22Rv1 (cell line): ENCODE measurements around the gene USP48.

Source experiments
- CTCF ChIP-seq: fragments of 450-650 bp; IDR thresholded peaks from 2 replicates; pipeline ENCODE4 v1.5.1; 2017; ENCODE audit warnings: mild to moderate bottlenecking
- ZFX ChIP-seq: fragments of 450-650 bp; IDR thresholded peaks from 2 replicates; pipeline ENCODE4 v1.6.1; 2017; ENCODE audit warnings: antibody characterized with exemption, borderline replicate concordance

DNA sequence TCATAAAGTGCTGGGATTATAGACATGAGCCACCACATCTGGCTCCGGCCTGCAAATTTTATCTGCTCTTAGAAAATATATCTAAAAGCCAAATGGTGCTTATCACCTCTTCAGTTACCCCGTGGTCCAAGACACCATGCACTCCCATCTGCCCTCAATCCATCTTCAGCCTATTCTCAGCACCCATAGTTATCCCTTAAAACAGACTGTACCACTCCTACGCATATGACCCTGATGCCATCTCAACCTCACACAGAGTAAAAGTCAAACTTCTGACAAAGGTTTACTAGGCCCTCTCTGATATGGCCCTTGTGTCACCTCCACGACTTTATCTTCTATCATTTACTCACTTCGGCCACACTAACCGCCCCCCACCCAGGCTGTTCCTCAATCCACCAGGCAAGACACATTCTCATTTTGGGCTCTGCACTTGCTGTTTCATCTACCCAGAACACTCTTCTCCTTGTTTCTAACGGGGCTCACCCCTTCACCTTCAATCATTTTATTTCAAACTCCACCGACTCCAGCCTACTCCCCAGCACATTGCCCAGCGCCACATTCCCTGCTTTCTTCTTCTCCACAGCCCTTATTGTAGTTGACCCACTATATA is 33.0 kb downstream of the USP48 start:
- TF ChIP-seq CTCF (no peak), ZFX (no peak)
